ENCODE measurements around the gene KCNJ16.

The KCNJ16 gene

GRCh38 chr17:70132505-70132904 lies 57.5 kb downstream of the KCNJ16 start:
- no peak for DNase-seq

GRCh38 chr17:70134042-70134441 lies 59.0 kb downstream of the KCNJ16 start:
- no peak for DNase-seq

- DNase-seq = no peak
Observed at GRCh38 chr17:70134777-70135176, 59.8 kb downstream of the KCNJ16 start.

- no peak for DNase-seq
Observed at GRCh38 chr17:70136131-70136530, 61.1 kb downstream of the KCNJ16 start.

- no peak for DNase-seq
Observed at GRCh38 chr17:70137451-70138230, 62.6 kb downstream of the KCNJ16 start.

- no peak for DNase-seq
Observed at GRCh38 chr17:70138291-70138865, 63.4 kb downstream of the KCNJ16 start.

- DNase-seq = no peak
Observed at GRCh38 chr17:70139449-70139993, 64.5 kb downstream of the KCNJ16 start.

GRCh38 chr17:70144260-70144846 lies 69.3 kb downstream of the KCNJ16 start:
- no peak for DNase-seq

- DNase-seq = no peak
Observed at GRCh38 chr17:70153210-70153609, 78.2 kb downstream of the KCNJ16 start.

GRCh38 chr17:70157151-70157550 lies 82.1 kb downstream of the KCNJ16 start:
- DNase-seq = no peak

- DNase-seq = no peak
Observed at GRCh38 chr17:70158180-70158579, 83.2 kb downstream of the KCNJ16 start.

GRCh38 chr17:70158591-70158990 lies 83.6 kb downstream of the KCNJ16 start:
- DNase-seq = no peak

GRCh38 chr17:70159980-70160379 lies 85.0 kb downstream of the KCNJ16 start:
- DNase-seq = no peak

GRCh38 chr17:70161519-70161918 lies 86.5 kb downstream of the KCNJ16 start:
- no peak for DNase-seq

- DNase-seq = no peak
Observed at GRCh38 chr17:70165383-70165782, 90.4 kb downstream of the KCNJ16 start.

- DNase-seq = no peak
Observed at GRCh38 chr17:70166615-70167014, 91.6 kb downstream of the KCNJ16 start.

GRCh38 chr17:70168044-70168976 lies 93.3 kb downstream of the KCNJ16 start:
- DNase-seq = no peak

GRCh38 chr17:70168977-70169708 lies 94.1 kb downstream of the KCNJ16 start, which contains the start of gene KCNJ2:
Gene KCNJ2, plus strand, starts transcription at chr17:70169532. Its CDS starts 5,508 bp downstream, at chr17:70175040.
- peak; percentile 74 for DNase-seq

GRCh38 chr17:70169709-70170597 lies 94.9 kb downstream of the KCNJ16 start:
- no peak for DNase-seq

- DNase-seq = no peak
Observed at GRCh38 chr17:70171159-70171558, 96.1 kb downstream of the KCNJ16 start.

GRCh38 chr17:70172449-70172848 lies 97.4 kb downstream of the KCNJ16 start:
- DNase-seq = no peak
